ENCODE results near the gene TMEM238.

GRCh38 chr19:55358493-55358892, 25.6 kb downstream of the TMEM238 start:
- no peak for TF ChIP-seq CTCF (IDR thresholded peaks at IDR 0.05; ENCODE audit: low read depth, low read length, missing input control)
- TF ChIP-seq ZBTB33 (IDR thresholded peaks at IDR 0.05), result no peak
- no peak for TF ChIP-seq SP1 (IDR thresholded peaks at IDR 0.05)
- TF ChIP-seq MAX (IDR thresholded peaks at IDR 0.05), result no peak
- TF ChIP-seq RAD21 (IDR thresholded peaks at IDR 0.05), result no peak
- TF ChIP-seq RXRA (IDR thresholded peaks at IDR 0.05), result no peak
- TF ChIP-seq GABPA (IDR thresholded peaks at IDR 0.05 in 1 of 2, conservative IDR thresholded peaks at IDR 0.05 in 1 of 2), result no peak
- TF ChIP-seq REST (IDR thresholded peaks at IDR 0.05), result no peak
- no peak for TF ChIP-seq ATF3 (IDR thresholded peaks at IDR 0.05)
- no peak for TF ChIP-seq TAF1 (conservative IDR thresholded peaks at IDR 0.05)
- no peak for TF ChIP-seq NR2F2 (IDR thresholded peaks at IDR 0.05)
